ENCODE measurements around the gene LRRC4C. TPM values are rescaled to one million over a fixed set of nuclear protein-coding genes. Genes with fewer than 3 reads are reported as not detected.

The LRRC4C gene
- total RNA-seq, 1 experiment from 2014 or later = 0.15 TPM

GRCh38 chr11:41116970-41117369 is 342.5 kb downstream of the LRRC4C start:
- ChIA-PET CTCF (no interaction called here), POLR2A (no interaction called here)
- BruUV-seq (replicated peaks) = no TSS peak
- ATAC-seq (no peak), DNase-seq (ENCODE audit: low read depth, low spot score) (no peak)
- Histone ChIP-seq H3K27me3 (ENCODE audit: control insufficient read depth, insufficient read depth, low read length) (no peaks in the 10 kb centered on the region), H3K9me3 (ENCODE audit: control insufficient read depth, insufficient read depth, low read depth, low read length) (no peaks in the 10 kb centered on the region), H3K4me3 (ENCODE audit: low read depth in 2 of 2, low read length in 2 of 2) (no peak overlapping the region), H3K4me1 (ENCODE audit: control insufficient read depth, insufficient read depth, low read length) (no peaks in the 10 kb centered on the region), H3K27ac (ENCODE audit: low read length) (no peak overlapping the region), H3K36me3 (ENCODE audit: control insufficient read depth, insufficient read depth, low read length) (no peaks in the 10 kb centered on the region)
- TF ChIP-seq TCF7L2 (IDR thresholded peaks at IDR 0.05; ENCODE audit: low read depth, low read length) = no peak
- no peak for TF ChIP-seq SIN3A (IDR thresholded peaks at IDR 0.05; ENCODE audit: borderline replicate concordance, insufficient read depth, low read depth, low read length)
- TF ChIP-seq REST (IDR thresholded peaks at IDR 0.05; ENCODE audit: insufficient read depth in 1 of 2, low read depth in 2 of 2, low read length in 1 of 2) = no peak
- no peak for TF ChIP-seq CTCF (IDR thresholded peaks at IDR 0.05)
- TF ChIP-seq POLR2AphosphoS5 (IDR thresholded peaks at IDR 0.05; ENCODE audit: low read depth, low read length) = no peak
- in situ Hi-C loops (cut with HindIII; ENCODE audit: low pct_unique_long_range_greater_than_20kb, low sequenced_read_pairs) (no loop called here), intact Hi-C loops (cut with micrococcal nuclease; ENCODE audit: unreplicated experiment) (no loop called here)

- DNase-seq (ENCODE audit: low read depth, low spot score) (no peak), ATAC-seq (no peak)
- H3K4me3 ChIP-seq (ENCODE audit: low read depth in 2 of 2, low read length in 2 of 2) = no peak overlapping the region
- BruUV-seq (replicated peaks) = no TSS peak
- in situ Hi-C loops (cut with HindIII; ENCODE audit: low pct_unique_long_range_greater_than_20kb, low sequenced_read_pairs) = no loop called here
- TF ChIP-seq POLR2AphosphoS5 (IDR thresholded peaks at IDR 0.05; ENCODE audit: low read depth, low read length) = no peak
- TF ChIP-seq TCF7L2 (IDR thresholded peaks at IDR 0.05; ENCODE audit: low read depth, low read length) = no peak
- TF ChIP-seq SIN3A (IDR thresholded peaks at IDR 0.05; ENCODE audit: borderline replicate concordance, insufficient read depth, low read depth, low read length) = no peak
- no peak for TF ChIP-seq CTCF (IDR thresholded peaks at IDR 0.05)
- TF ChIP-seq REST (IDR thresholded peaks at IDR 0.05; ENCODE audit: insufficient read depth in 1 of 2, low read depth in 2 of 2, low read length in 1 of 2) = no peak
- intact Hi-C loops (cut with micrococcal nuclease; ENCODE audit: unreplicated experiment) = no loop called here
- H3K27ac ChIP-seq (ENCODE audit: low read length) = no peak overlapping the region
- no peaks in the 10 kb centered on the region for H3K4me1 ChIP-seq (ENCODE audit: control insufficient read depth, insufficient read depth, low read length)
- H3K36me3 ChIP-seq (ENCODE audit: control insufficient read depth, insufficient read depth, low read length) = no peaks in the 10 kb centered on the region
- POLR2A ChIA-PET = no interaction called here
- CTCF ChIA-PET = no interaction called here
- H3K27me3 ChIP-seq (ENCODE audit: control insufficient read depth, insufficient read depth, low read length) = no peaks in the 10 kb centered on the region
- H3K9me3 ChIP-seq (ENCODE audit: control insufficient read depth, insufficient read depth, low read depth, low read length) = no peaks in the 10 kb centered on the region
Measured at GRCh38 chr11:41115066-41115465, 344.4 kb downstream of the LRRC4C start.

All from Panc1 (cell line).